ENCODE results near the gene ERBB4.

The ERBB4 gene

DNA sequence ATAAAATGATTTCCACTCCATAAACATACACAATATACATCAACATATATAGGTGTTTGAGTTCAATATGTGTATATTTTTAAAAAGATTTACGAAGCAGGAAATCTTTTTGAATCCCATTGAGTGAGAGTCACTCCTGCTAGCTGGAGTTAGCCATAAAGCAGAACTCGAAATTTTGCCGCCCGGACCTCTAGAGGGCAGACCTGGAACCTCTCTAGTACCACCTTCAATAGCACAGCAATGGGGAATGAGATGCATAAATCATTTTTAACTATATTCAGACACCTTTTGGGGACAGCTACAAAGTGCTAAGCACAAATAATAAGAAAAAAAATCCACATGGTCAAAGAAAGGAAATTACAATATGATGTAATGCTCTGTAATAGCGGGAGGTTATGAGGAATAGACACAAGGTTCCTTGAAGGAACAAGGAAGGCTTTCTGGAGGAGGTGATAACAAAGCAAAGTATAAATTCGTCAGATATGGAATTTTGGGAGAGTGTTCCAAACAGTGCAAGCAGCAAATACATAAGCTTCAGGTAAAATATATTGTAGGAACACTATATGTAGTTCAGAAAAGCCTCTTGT, 533.4 kb downstream of the ERBB4 start:
- DNase-seq (ENCODE audit: low read depth) = no peak

DNA sequence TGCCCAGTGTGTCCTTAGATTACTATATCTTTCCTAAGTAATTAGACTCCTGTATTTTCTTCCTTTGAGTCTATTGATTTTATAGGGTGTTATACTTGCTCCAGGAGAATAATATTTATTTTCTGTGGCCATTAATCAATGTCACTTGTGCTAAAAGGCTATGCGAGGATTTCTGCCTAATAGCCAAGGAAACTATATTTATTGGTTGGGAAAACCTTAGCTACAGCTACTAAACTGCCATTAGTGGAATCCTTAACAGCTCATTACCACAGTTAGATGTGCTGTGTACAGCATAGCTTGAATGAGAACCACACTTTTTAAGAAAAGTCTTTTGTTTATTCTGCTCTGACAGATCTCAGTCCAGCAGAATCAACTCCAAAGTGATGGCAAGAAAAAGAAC, 537.3 kb downstream of the ERBB4 start:
- no peak for DNase-seq (ENCODE audit: low read depth)

DNA sequence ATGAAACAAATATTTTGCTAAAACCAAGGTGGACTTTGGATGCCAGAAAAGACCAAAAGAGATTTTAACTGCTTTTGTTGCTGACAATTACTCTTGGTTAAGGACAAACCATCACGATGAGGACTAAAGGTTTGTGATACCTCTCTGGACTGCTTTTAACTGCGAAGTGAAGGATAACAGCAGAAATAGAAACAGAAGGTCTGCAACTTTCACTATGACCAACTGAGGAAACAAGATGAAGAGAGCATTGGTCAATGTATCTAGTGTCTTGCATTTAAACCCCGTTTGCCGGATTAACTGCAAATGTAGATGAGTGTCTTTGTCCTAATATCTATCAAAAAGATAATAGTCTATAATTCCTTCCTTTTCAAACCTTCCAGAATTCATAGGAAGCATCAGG, 541.7 kb downstream of the ERBB4 start:
- no peak for DNase-seq (ENCODE audit: low read depth)

DNA sequence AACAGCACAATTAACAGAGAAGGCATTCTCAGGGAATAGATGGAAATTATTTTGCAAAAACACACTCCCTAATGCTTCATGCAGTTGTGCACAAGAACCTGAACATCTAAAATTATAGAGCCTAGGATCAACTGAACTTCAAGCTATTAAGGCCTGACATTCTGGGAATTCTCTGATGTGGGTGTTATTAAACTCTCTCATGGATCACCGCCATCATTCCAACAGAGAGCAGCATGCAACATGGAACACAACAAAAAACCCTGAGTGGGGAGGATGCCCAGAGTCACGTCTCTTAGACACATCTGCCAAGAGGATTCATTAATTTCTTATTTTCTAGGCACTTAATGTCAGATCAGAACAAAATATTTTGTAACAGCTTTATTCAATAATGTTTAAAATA, 543.8 kb downstream of the ERBB4 start:
- no peak for DNase-seq (ENCODE audit: low read depth)

DNA sequence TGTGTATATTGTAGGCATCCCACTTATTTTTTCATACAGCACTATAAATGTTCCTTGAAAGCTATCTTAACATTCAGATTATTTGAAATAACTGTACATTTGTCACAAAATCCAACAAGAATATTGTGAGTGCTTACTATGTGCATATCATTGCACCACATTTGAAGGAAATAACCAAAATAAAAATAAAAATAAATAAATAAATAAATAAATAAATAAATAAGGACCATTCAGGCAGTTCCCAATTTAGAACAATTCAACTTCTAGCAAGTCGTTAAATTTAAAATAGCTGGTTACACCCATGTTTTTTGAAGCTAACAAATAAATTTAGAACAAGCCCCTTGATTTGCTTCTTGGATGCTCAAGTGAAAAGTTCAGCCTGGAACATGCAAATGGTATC, 548.3 kb downstream of the ERBB4 start:
- DNase-seq (ENCODE audit: low read depth) = no peak

DNA sequence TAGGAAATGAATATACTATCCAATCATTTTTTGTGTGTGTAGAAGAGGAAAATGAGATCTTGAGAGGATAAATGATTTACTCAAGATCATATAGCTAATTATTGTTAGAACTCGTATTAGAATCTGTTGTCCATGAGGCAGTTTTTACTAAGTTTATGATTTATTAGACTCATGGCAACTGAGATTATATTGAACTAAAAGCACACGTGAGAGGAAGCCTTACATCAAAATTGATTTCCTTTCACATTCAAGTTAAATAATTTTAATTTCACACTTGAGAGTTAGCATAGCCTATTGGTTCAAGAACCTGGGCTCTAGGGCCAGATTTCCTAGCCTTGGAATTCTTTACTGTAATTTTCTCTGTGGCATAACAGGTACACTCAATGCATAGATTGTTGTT, 552.3 kb downstream of the ERBB4 start:
- DNase-seq (ENCODE audit: low read depth) = no peak

DNA sequence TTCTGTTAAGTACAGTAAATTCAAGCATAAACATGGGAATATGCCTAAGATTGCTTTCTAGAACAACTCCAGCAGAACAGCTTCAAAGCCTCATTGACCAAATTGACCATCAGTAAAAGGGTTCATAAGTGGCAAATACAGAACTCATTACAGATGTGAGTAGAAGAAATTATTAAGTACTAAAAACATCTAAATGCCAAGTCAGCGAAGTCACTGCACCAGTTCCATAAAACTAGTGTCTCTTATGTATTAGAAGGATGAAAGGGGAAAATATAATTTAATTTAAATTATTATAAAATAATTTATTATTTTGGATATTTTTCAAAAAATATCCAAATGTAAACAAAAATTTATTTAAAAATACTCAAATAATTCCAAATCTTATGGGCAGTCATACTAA, 553.2 kb downstream of the ERBB4 start:
- no peak for DNase-seq (ENCODE audit: low read depth)

DNA sequence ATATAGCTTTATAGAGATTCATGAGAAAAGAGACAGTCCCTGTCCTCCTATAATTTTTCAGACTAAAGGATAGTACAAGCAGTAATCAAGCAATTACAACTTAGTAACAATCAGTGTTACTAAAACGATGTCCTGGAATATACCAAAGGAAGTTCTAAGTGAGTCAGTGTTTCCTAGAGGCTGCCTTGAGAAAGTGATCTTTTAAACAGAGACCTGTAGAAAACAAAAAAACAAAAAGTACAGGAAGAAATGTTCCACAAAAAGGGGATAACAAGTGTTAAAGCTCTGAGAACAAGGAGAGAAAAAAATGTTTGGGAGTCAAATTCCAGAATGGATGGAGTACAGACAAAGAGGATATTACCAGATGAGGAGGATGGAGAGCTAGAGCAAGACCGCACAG, 556.4 kb downstream of the ERBB4 start:
- no peak for DNase-seq (ENCODE audit: low read depth)

DNA sequence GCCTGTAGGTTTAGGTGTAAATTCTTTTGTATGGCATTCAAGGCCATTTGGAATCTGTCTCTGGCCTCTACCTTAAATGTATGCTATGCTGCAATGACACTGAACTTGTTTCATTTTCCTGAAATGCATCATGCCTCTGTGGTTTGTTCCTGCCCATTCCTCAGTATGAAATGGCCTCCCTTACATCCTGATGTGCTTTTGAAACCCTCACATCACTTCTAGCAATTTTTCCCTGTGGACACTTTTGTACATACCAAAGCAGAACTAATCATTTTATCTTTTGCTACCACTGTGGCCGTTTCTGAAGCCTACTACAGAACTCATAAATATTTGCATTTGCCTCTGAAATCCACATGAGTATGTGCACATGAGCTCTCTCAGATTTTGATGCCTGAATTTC, 557.2 kb downstream of the ERBB4 start:
- no peak for DNase-seq (ENCODE audit: low read depth)

DNA sequence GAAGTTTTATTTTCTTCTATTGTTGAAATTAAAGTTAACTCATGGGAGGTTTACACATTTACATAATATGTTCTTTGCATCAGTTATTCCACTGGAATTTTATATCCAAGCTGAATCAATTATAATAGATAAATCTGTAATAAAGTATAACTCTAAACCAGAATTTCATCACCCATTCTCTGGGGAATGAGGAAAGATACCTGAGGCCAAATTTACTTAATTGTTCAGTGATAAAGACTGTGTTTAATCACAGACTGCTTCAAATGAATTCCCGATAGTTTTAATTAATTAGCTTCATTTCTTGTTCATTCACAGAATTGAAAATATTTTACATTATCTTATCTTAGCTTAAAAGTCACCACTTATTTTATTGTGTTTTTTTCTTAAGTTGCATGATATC, 562.5 kb downstream of the ERBB4 start:
- DNase-seq (ENCODE audit: low read depth) = no peak

DNA sequence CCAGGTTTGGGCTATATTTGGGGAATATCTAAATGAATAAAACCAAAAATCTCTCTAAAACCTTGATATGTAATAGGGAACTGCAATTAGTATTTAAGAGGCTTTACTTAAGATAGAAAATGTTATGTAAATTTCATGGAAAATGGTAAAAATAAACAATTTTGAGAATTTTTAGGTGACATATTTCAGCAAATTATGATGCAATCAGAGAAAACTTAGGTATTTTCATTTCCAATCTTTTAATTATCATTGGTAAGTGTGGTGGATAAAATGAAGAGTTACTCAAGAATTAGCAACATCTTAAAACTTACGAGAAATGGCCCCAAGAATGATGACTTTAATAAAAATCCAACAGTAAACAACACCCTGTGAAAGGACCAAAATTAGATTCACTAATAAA, 571.4 kb downstream of the ERBB4 start:
- DNase-seq (ENCODE audit: low read depth) = no peak

DNA sequence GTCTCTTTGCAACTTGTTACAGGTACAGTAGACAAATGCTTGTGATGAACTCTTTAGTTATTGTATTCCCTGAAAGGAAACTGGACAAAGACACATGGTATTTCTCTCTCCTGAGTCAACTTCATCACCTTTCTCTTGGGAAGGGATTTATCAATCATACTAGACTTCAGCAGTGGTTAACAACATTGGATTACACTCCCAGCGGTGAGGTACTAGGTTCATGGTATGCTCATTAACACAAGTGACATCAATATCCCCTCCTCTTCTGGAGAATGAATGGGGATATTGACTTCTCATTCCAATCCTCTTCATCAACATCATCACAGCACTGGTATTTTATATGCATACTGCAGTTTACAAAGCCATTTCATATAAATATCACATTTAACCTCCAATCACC, 574.6 kb downstream of the ERBB4 start:
- no peak for DNase-seq (ENCODE audit: low read depth)

DNA sequence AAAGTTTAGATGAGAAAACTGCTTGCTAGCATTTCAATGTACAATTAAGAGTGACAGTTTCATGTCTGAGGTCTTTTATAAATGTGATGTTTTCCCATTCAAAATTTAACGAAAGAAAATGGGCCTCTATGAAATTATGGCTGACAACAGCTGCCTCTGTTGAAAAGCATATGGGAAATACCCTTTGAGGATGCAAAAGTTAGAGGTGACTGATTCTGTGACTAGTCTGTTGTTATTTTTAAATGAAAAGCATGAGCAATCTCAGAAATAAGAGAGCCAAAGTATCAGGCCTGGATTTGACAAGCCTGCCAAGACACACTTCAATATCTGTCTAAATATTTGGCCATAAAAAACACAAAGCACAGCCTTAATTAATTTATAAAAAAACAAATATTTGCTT, 580.8 kb downstream of the ERBB4 start:
- no peak for DNase-seq (ENCODE audit: low read depth)

DNA sequence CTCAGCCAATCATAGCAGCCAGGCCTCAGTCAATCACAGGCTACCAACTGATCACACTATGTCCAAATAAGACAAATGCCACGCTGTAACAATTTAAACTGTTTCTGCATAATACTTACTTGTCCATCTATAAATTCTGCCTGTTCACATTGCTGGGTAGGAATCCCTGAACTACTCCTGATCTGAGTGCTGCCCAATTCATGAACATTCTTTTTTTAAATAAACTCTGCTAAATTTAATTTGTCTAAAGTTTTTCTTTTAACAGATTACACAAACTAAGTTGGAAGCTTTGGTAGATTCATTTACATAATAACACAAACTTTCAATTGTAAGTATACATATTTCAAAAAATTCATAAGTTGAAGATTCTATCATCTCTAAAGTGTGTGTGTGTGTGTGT, 583.0 kb downstream of the ERBB4 start:
- DNase-seq (ENCODE audit: low read depth) = no peak

DNA sequence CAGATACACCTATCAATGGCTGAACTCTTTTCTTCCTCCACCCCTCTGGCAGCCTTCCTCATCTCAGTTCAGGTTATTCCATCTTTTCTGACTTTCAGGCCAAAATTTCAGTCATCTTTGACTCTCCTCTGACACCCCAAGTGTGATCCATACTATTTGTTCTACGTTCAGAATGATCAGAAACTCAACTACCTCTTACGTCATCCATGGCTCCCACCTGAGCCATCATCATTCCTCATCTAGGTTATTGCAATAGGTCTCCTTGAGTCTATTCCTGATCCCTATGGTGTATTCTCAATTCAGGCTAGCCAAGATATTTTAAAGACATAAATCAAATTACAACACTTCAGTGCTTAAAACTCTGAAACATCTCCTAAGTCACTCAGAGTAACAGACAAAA, 589.7 kb downstream of the ERBB4 start:
- no peak for DNase-seq (ENCODE audit: low read depth)

DNA sequence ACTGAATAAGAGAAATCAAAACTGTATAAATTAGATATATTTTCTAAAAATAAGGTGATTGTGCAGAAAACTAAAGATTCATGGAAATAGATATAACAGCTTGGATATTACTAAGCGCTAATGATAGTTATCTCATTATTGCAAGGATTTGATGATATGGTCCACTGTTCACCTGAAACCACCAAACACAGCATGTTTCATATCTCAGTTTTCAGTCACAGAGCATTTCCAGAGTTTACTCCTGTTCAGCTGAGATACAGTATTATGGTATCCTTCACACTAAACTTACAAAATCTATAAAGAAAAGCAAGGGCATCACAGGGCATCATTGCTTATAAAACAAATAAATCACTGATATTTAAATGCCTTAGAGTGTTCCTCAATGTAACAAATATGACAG, 591.6 kb downstream of the ERBB4 start:
- DNase-seq (ENCODE audit: low read depth) = no peak

DNA sequence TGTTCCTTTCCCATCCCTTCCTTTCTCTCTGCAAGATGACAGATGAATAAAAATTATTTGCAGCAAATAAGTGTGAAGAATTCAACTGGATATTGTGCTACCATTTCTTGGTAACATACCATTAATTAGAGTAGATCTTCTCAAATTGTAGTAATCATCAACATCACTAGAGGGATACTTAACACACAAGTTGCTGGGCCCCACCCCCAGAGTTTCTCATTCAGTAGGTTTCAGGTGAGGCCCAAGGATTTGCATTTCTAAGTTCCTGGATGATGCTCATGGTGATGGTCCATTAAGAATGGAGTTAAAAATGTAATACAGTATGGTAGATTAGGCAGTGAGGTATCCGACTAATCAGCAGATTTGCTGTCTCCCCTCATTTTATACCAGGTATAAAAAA, 594.0 kb downstream of the ERBB4 start:
- DNase-seq (ENCODE audit: low read depth) = no peak

DNA sequence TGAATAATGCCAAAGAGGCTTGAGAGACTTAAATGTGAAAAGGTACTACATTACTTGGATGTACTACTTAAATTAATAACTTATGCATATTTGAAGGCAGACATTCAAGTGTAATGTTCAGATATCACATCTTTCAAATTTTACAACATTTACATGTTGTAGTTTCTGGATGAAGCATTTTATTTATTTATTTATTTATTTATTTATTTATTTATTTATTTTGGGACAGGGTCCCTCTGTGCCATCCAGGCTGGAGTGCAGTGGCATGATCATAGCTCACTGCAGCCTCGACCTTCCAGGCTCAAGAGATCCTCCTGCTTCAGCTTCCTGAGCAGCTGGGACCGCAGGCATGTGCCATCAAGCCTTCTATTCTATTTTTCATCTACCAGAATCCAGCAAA, 596.4 kb downstream of the ERBB4 start:
- no peak for DNase-seq (ENCODE audit: low read depth)

DNA sequence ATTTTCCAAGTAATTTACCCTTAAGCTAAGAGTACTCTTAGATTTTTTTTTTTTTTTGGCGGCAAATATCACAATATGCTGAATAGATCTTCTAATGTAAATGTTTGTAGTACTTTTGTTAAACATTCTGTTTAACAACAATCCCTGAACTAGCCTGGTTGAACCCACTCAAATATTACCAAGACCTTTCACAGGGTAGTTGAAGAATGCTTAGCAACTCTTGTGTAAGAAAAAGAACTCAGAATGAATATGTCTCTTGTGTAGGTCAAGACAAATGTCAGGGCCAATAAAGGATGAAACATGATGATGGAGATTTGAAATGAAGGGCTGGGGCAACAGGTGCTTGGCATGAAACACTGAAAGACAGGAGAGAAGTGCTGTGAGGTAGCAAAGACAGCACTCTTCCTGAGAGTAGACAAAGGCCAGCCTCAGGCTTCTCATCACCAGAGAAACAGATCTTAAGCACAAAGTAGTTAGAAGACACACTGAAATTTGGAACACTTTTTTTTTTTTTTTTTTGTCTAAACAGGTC, 597.3 kb downstream of the ERBB4 start:
- no peak for DNase-seq (ENCODE audit: low read depth)

DNA sequence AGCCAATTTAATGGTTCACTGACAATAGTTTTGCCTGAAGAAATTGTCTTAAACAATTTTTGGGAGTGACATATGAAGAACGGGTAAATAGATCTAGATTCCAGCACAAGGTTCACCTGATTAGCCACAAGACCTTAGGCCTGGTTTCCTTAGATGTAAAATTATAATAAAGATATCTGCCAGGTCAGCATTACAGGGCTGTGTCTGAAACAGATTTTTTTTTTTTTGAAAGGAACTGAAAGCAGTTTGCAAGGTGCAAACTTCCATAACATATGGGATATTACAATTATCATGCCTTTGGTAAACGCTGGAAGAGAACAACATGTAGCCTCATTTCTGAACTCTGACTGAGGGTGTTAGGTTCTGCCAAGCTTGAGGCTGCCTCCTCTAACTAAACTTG, 599.4 kb downstream of the ERBB4 start:
- no peak for DNase-seq (ENCODE audit: low read depth)

DNA sequence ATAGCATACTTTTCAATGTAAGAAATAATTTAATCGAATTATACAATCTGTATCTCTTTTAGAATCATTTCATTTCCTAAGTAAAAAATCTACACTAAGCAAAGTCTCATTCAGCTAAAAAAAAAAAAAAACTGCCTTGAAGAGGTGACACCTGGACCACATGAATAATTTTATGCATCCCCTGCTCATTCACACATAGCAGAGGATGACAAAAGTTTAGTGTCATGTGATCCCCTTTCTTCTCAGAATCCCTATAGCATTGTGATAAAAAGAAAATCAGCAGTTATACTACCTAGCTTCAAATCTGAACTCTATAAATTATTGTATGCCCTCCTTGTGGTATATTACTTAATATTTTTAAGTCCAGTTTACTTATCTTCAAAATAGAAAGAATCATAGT, 603.8 kb downstream of the ERBB4 start:
- no peak for DNase-seq (ENCODE audit: low read depth)

DNA sequence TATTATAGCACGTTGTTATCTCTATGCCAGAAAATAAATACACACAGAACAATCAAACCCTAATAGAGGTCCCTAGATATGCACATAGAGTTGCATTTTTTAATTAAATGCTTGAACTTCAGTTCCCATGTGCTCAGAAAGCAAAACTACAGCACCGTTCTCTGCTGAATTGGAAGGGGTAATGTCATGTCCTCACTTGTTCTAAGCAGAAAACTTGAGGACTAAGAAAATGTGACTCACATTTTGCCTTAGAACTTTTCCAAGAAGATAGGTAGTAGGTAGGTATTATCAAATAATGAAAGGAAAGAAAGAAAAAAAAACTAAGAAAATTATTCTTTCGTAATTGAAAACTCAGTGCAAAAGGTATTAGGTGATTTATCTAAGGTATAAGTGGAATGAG, 607.3 kb downstream of the ERBB4 start:
- no peak for DNase-seq (ENCODE audit: low read depth)

DNA sequence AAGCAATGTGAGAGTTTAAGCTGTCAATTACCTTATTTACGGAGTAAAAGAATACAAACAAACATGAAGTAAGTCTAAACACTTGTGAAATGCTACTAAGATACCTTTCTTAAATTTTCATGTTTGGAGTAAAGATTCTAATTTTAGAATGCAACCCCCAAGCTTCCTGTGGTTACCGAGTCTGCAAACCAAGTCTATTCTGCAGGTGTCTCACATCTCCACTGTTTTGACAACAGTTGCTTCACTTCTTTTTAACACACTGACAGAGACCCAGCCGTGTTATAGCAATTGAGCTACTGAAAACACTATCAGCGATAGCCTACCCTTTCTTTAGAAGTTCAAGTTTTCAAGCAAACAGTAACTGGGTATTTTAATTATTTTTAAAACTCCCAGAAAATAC, 608.3 kb downstream of the ERBB4 start:
- DNase-seq (ENCODE audit: low read depth) = no peak

DNA sequence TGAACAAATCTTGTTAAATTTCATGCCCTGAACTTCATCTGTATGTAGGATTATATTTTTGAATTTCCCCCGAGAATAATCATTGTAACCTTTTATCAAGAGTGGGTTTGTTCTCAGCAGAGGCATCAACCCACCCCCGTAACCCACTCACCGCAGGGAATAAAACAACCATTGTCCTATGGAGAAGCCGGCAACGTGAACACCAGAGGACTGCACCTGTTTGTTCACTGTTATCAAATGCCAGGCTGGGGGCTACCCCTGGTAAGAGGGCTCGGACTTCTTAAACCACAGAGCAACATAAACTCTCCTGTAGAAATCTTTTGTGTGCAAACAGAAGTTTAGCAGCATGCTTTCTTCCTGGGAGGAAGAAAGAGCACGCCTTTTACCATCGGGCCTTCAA, 610.4 kb downstream of the ERBB4 start:
- DNase-seq (ENCODE audit: low read depth) = no peak

DNA sequence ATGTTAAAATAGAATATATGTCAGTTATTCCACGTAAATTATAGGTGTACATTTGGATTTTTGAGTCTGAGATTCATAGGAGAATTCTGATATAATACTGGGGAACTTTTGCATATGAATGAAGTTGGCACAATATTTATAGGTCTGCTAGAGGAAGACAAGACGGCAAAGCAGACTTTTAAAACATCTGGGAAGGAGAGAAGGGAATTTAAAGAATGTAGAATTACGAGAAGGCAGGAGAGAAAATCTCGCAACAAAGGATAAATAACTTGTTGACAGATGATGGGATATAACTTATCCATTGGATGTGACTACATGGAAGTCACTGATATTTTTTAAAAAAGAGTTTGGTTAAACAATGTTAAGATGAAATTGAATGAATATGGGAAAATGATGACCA, 615.6 kb downstream of the ERBB4 start:
- no peak for DNase-seq (ENCODE audit: low read depth)

Measured in stimulated activated CD8-positive, alpha-beta memory T cell treated with anti-CD3 and anti-CD28 coated beads, Interleukin-7, amount 100 ng/mL, for 24 hours (primary cell).